IMR-90 (cell line): ENCODE measurements around the gene TTLL12. TPM values are rescaled to one million over a fixed set of nuclear protein-coding genes. Genes with fewer than 3 reads are reported as not detected.
A peak's percentile ranks its signal among the peaks of the same experiment; 100 is the strongest.

Experiments used
- ATAC-seq: fragments of 200-7000 bp; cut with Tn5 transposase; 2 replicates; pipeline ENCODE4 v1.9.1; 2020; ENCODE audit warnings: low read depth, mild to moderate bottlenecking, moderate library complexity
- BruUV-seq: library from RNA; stranded (reverse); fragments of 400-500 nt; replicated peaks from 2 replicates; lab custom pipeline; 2021; lab: Mats Ljungman, UMichigan
- CTCF ChIA-PET: fragments of 300-600 bp; formaldehyde crosslinking; extraction: SDS; loops from one replicate; lab custom pipeline; 2021; ENCODE audit warnings: antibody characterized with exemption; lab: Yijun Ruan, JAX
- POLR2A ChIA-PET: fragments of 300-600 bp; sonication (Branson Sonifier 250); formaldehyde crosslinking; loops from one replicate; lab custom pipeline; 2022; ENCODE audit warnings: antibody characterized with exemption; ENCODE audit not compliant: unreplicated experiment; lab: Charles Lee
- DNase-seq: peaks from one replicate; pipeline ENCODE4 v3.0.0; 2013
- H2AFZ ChIP-seq: replicated peaks from 2 replicates; pipeline ENCODE3; 2013; ENCODE audit warnings: low read length, mild to moderate bottlenecking; ENCODE audit not compliant: poor library complexity
- H2AK5ac ChIP-seq: 2 replicates; pipeline ENCODE4 v1.6.1; 2013; ENCODE audit warnings: low read depth, low read length, inconsistent platforms
- H2AK9ac ChIP-seq: replicated peaks from 2 replicates; pipeline ENCODE3; 2013; ENCODE audit warnings: mild to moderate bottlenecking, low read depth, low read length, moderate library complexity; ENCODE audit not compliant: poor library complexity
- H2BK120ac ChIP-seq: 2 replicates; pipeline ENCODE4 v1.6.1; 2013; ENCODE audit warnings: low read depth, low read length, inconsistent platforms
- H2BK15ac ChIP-seq: 3 replicates; pipeline ENCODE4 v1.6.1; 2013; ENCODE audit warnings: low read depth, low read length, inconsistent platforms
- H2BK20ac ChIP-seq: 2 replicates; pipeline ENCODE4 v1.6.1; 2013; ENCODE audit warnings: low read depth, mild to moderate bottlenecking, inconsistent platforms, low read length, moderate library complexity
- H2BK5ac ChIP-seq: 2 replicates; pipeline ENCODE4 v1.6.1; 2013; ENCODE audit warnings: mild to moderate bottlenecking, low read depth, low read length, inconsistent platforms; ENCODE audit not compliant: poor library complexity, severe bottlenecking
- H3K14ac ChIP-seq: replicated peaks from 2 replicates; pipeline ENCODE4 v1.6.1; 2013; ENCODE audit warnings: low read depth, low read length, inconsistent platforms
- H3K18ac ChIP-seq: 2 replicates; pipeline ENCODE4 v1.6.1; 2013; ENCODE audit warnings: low read depth, low read length, control low read depth
- H3K23ac ChIP-seq: 2 replicates; pipeline ENCODE4 v1.6.1; 2013; ENCODE audit warnings: low read depth, low read length, inconsistent platforms
- H3K27ac ChIP-seq: 2 replicates; pipeline ENCODE4 v1.5.1; 2013; ENCODE audit warnings: mild to moderate bottlenecking, control low read depth, low read length; ENCODE audit not compliant: insufficient read depth
- H3K27me3 ChIP-seq: 2 replicates; pipeline ENCODE4 v1.6.1; 2013; ENCODE audit warnings: low read length; ENCODE audit not compliant: control insufficient read depth, insufficient read depth
- H3K36me3 ChIP-seq: 2 replicates; pipeline ENCODE4 v1.6.1; 2013; ENCODE audit warnings: low read length, mixed read lengths; ENCODE audit not compliant: control insufficient read depth, insufficient read depth
- H3K4ac ChIP-seq: 2 replicates; pipeline ENCODE4 v1.6.1; 2013; ENCODE audit warnings: low read depth, low read length, inconsistent platforms
- H3K4me1 ChIP-seq: 2 replicates; pipeline ENCODE4 v1.6.1; 2013; ENCODE audit warnings: low read length, mixed read lengths; ENCODE audit not compliant: control insufficient read depth, insufficient read depth
- H3K4me2 ChIP-seq: 2 replicates; pipeline ENCODE4 v1.6.1; 2013; ENCODE audit warnings: low read depth, mild to moderate bottlenecking, control low read depth, low read length, moderate library complexity
- H3K4me3 ChIP-seq: 2 replicates; pipeline ENCODE4 v1.5.1; 2013; ENCODE audit warnings: low read depth, mild to moderate bottlenecking, control low read depth, low read length, moderate library complexity; ENCODE audit not compliant: insufficient read depth
- H3K56ac ChIP-seq: 2 replicates; pipeline ENCODE4 v1.6.1; 2013; ENCODE audit warnings: low read length, inconsistent platforms; ENCODE audit not compliant: insufficient read depth; ENCODE audit errors: extremely low read depth
- H3K79me1 ChIP-seq, 2 experiments: 2 replicates each; pipeline ENCODE4 v1.6.1; 2013; ENCODE audit warnings: low read length in 2 of 2, inconsistent platforms in 1 of 2, low read depth in 1 of 2
- H3K9ac ChIP-seq: 2 replicates; pipeline ENCODE4 v1.6.1; 2013; ENCODE audit warnings: low read depth, low read length, control low read depth
- H3K9me1 ChIP-seq: 2 replicates; pipeline ENCODE4 v1.6.1; 2013; ENCODE audit warnings: low read length, inconsistent platforms; ENCODE audit not compliant: insufficient read depth
- H3K9me3 ChIP-seq: 2 replicates; pipeline ENCODE4 v1.6.1; 2013; ENCODE audit warnings: low read length; ENCODE audit not compliant: control insufficient read depth, insufficient read depth
- H4K20me1 ChIP-seq: 2 replicates; pipeline ENCODE4 v1.6.1; 2013; ENCODE audit warnings: low read length, inconsistent platforms; ENCODE audit not compliant: insufficient read depth
- H4K5ac ChIP-seq: 2 replicates; pipeline ENCODE4 v1.6.1; 2013; ENCODE audit warnings: mild to moderate bottlenecking, low read depth, low read length, control low read depth
- H4K8ac ChIP-seq, 2 experiments: 2 replicates each; pipeline ENCODE4 v1.6.1; 2013; ENCODE audit warnings: low read depth in 2 of 2, low read length in 2 of 2, control low read depth in 1 of 2, inconsistent platforms in 1 of 2
- H4K91ac ChIP-seq: 2 replicates; pipeline ENCODE4 v1.6.1; 2013; ENCODE audit warnings: low read depth, low read length, inconsistent platforms; ENCODE audit not compliant: insufficient read depth
- BHLHE40 ChIP-seq: fragments of 150-350 bp; IDR thresholded peaks from 2 replicates; pipeline ENCODE4 v1.6.1; 2016; ENCODE audit warnings: mild to moderate bottlenecking, low read depth, low read length
- CEBPB ChIP-seq: IDR thresholded peaks from 2 replicates; pipeline ENCODE4 v1.6.1; 2012; ENCODE audit warnings: low read depth, low read length, improper control_type of control experiment
- NFE2L2 ChIP-seq: fragments of 150-350 bp; IDR thresholded peaks from 2 replicates; pipeline ENCODE4 v1.6.1; 2016; ENCODE audit warnings: low read depth, mild to moderate bottlenecking, low read length
- RAD21 ChIP-seq: IDR thresholded peaks from 2 replicates; pipeline ENCODE4 v1.6.1; 2012; ENCODE audit warnings: low read length, improper control_type of control experiment
- SMC3 ChIP-seq: fragments of 150-350 bp; IDR thresholded peaks from 2 replicates; pipeline ENCODE4 v1.6.1; 2016; ENCODE audit warnings: low read depth, mild to moderate bottlenecking, antibody characterized with exemption, low read length, moderate library complexity
- WGBS, 2 experiments: methylation state at CpG; one replicate each; pipeline versions ENCODE4 v1.1.5 to v1.1.7; 2013; ENCODE audit warnings: missing lambda C conversion rate in 2 of 2; ENCODE audit not compliant: insufficient read length in 1 of 2; ENCODE audit errors: extremely low coverage in 2 of 2; 5-methylcytosine and 5-hydroxymethylcytosine counted together
- dilution Hi-C: fragments of 300-500 bp; cut with HindIII; formaldehyde crosslinking; loops from one replicate; pipeline ENCODE4 v1.14.3; 2018; ENCODE audit warnings: low sequenced_read_pairs; ENCODE audit not compliant: unreplicated experiment
- in situ Hi-C: fragments of 300-500 bp; cut with MboI; formaldehyde crosslinking; loops from 3 replicates; pipeline ENCODE4 v1.14.3; 2019; ENCODE audit warnings: low sequenced_read_pairs, inconsistent platforms, mixed read lengths
- intact Hi-C: fragments of 100-400 bp; cut with micrococcal nuclease; formaldehyde crosslinking; loops from 2 replicates; pipeline ENCODE4 v1.10.0; 2022
- polyA plus RNA-seq, 3 experiments: library from polyadenylated mRNA; depleted of rRNA; stranded (reverse); fragments of >200 nt; gene quantifications; 2 replicates each; pipeline ENCODE4 v1.2.3, GENCODE V29; 2012; ENCODE audit warnings: low replicate concordance in 1 of 3
- total RNA-seq: library from RNA; depleted of rRNA; stranded (reverse); fragments of >200 nt; gene quantifications from 2 replicates; pipeline ENCODE4 v1.2.3, GENCODE V29; 2012
- TF ChIP-seq, protein P1 (sequence below): conservative IDR thresholded peaks from 2 replicates; pipeline ENCODE4 v1.5.1; 2012; ENCODE audit warnings: mild to moderate bottlenecking, low read depth, low read length, improper control_type of control experiment

Gene TTLL12
- total and polyA plus RNA-seq, 2 of the 4 experiments (the other 2 are of a cell fraction), result 20.9 to 30.1 TPM

DNA sequence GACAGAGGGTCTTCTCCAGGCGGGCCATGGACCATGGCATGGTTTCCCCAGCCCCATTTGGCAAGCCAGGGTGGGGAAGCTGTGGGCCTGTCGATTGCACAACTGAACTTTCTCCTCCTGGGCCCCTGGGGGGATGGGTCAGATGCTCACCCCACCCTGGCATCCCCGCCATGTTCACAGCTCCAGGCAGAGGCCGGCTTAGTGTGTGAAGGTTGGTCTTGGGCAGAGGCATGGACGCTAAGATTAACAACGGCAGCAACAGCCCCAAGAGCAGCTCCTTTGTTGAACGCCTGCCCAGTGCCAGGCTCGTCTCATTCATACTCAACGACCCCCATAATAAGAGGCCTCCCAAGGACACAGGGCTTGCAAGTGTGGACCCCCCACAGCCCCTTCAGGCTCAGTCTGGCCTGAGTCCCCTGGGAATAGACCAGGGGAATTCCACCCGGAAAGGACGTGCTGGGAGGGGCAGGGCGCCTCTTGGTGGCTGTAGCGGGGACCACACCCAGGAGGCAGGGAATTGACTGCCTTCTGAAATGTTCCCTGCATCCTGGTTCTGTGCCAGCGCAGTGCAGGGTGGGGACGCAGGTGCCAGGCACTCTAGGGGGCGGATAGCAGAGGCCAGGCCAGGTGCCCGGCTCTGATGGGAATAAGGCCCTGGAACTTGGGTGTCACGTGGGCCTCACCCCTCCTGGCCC is 27.3 kb downstream of the TTLL12 start:
- H3K9me1 ChIP-seq, result peaks cover 11% of the 10 kb centered on the region
- intact Hi-C loops (no loop called here), in situ Hi-C loops (no loop called here), dilution Hi-C loops (no loop called here)
- no peak for DNase-seq
- no peak overlapping the region for H4K91ac ChIP-seq
- no peak overlapping the region for H3K23ac ChIP-seq
- H4K5ac ChIP-seq, result no peak overlapping the region
- no peak overlapping the region for H4K8ac ChIP-seq
- peaks cover 20 to 55% of the 10 kb centered on the region in 2 experiments; a peak in 3 of 4 replicates for H3K79me1 ChIP-seq
- H2BK120ac ChIP-seq, result no peak overlapping the region
- ATAC-seq, result no peak
- no peak overlapping the region for H3K4ac ChIP-seq
- no peak overlapping the region for H3K27ac ChIP-seq
- H2BK20ac ChIP-seq, result no peak overlapping the region
- no peak overlapping the region for H2AK9ac ChIP-seq
- no peak overlapping the region for H2BK15ac ChIP-seq
- H3K14ac ChIP-seq, result no peak overlapping the region
- no peak overlapping the region for H2AK5ac ChIP-seq
- H3K9me3 ChIP-seq, result no peaks in the 10 kb centered on the region
- no peaks in the 10 kb centered on the region for H3K27me3 ChIP-seq
- H3K36me3 ChIP-seq, result peaks cover 27% of the 10 kb centered on the region
- ChIA-PET POLR2A (no interaction called here), CTCF (interaction anchor here (1.3 kb wide), 1 partner anchor 50 kb away, joined by 3 read pairs; no protein-coding TSS in a partner anchor)
- BruUV-seq, result no TSS peak
- H3K4me3 ChIP-seq, result no peak overlapping the region
- no peak overlapping the region for H3K56ac ChIP-seq
- peaks cover 54% of the 10 kb centered on the region for H4K20me1 ChIP-seq
- peak; percentile 36; the same call in 1 of the 2 replicates for TF ChIP-seq CEBPB
- no peak for TF ChIP-seq NFE2L2
- 0 out of 2 replicates have a peak, but pooled peaks have one; percentile 12 for TF ChIP-seq SMC3
- no peak for TF ChIP-seq BHLHE40
- TF ChIP-seq, protein P1, sequence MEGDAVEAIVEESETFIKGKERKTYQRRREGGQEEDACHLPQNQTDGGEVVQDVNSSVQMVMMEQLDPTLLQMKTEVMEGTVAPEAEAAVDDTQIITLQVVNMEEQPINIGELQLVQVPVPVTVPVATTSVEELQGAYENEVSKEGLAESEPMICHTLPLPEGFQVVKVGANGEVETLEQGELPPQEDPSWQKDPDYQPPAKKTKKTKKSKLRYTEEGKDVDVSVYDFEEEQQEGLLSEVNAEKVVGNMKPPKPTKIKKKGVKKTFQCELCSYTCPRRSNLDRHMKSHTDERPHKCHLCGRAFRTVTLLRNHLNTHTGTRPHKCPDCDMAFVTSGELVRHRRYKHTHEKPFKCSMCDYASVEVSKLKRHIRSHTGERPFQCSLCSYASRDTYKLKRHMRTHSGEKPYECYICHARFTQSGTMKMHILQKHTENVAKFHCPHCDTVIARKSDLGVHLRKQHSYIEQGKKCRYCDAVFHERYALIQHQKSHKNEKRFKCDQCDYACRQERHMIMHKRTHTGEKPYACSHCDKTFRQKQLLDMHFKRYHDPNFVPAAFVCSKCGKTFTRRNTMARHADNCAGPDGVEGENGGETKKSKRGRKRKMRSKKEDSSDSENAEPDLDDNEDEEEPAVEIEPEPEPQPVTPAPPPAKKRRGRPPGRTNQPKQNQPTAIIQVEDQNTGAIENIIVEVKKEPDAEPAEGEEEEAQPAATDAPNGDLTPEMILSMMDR, result 0 out of 2 replicates have a peak, but pooled peaks have one; percentile 25
- peak; percentile 30; the same call in 1 of the 2 replicates for TF ChIP-seq RAD21
- H3K4me2 ChIP-seq, result no peak overlapping the region
- no peak overlapping the region for H2AFZ ChIP-seq
- 0 out of 2 replicates have a peak, but pooled peaks cover 1% of the 10 kb centered on the region for H3K4me1 ChIP-seq
- no peak overlapping the region for H3K9ac ChIP-seq
- WGBS, 2 experiments, result 79% methylated on average over 11 of the region's 18 CpGs; no CpG with 5 or more reads in 1 of the 2 experiments
- H3K18ac ChIP-seq, result no peak overlapping the region
- no peak overlapping the region for H2BK5ac ChIP-seq
